ENCODE results near the gene CFAP299. TPM values are rescaled to one million over a fixed set of nuclear protein-coding genes. Genes with fewer than 3 reads are reported as not detected.

CFAP299 gene
- total RNA-seq, 3 donors from 2014 or later = not detected

GRCh38 chr4:80586716-80587115 is 251.2 kb downstream of the CFAP299 start:
- ATAC-seq (no peak), DNase-seq (no peak)
- no peak for TF ChIP-seq CTCF (IDR thresholded peaks at IDR 0.05)
- no peaks in the 10 kb centered on the region for H3K9me3 ChIP-seq
- intact Hi-C loops (cut with DNase I, micrococcal nuclease) = no loop called here
- H3K4me3 ChIP-seq = no peak overlapping the region
- H3K4me1 ChIP-seq (ENCODE audit: low read depth) = no peaks in the 10 kb centered on the region
- no peaks in the 10 kb centered on the region for H3K36me3 ChIP-seq (ENCODE audit: low read depth)

GRCh38 chr4:80587871-80588385 is 252.4 kb downstream of the CFAP299 start:
- TF ChIP-seq CTCF (IDR thresholded peaks at IDR 0.05) = no peak
- H3K4me3 ChIP-seq = no peak overlapping the region
- ATAC-seq (no peak), DNase-seq (no peak)
- intact Hi-C loops (cut with DNase I, micrococcal nuclease) = no loop called here
- no peaks in the 10 kb centered on the region for H3K9me3 ChIP-seq
- no peaks in the 10 kb centered on the region for H3K36me3 ChIP-seq (ENCODE audit: low read depth)
- H3K4me1 ChIP-seq (ENCODE audit: low read depth) = no peaks in the 10 kb centered on the region

GRCh38 chr4:80592950-80593349 is 257.4 kb downstream of the CFAP299 start:
- H3K36me3 ChIP-seq (ENCODE audit: low read depth) = no peaks in the 10 kb centered on the region
- TF ChIP-seq CTCF (IDR thresholded peaks at IDR 0.05) = no peak
- no peak for DNase-seq
- no peaks in the 10 kb centered on the region for H3K4me1 ChIP-seq (ENCODE audit: low read depth)
- intact Hi-C loops (cut with DNase I, micrococcal nuclease) = no loop called here
- ATAC-seq = peak; percentile 40
- no peak overlapping the region for H3K4me3 ChIP-seq
- H3K9me3 ChIP-seq = no peaks in the 10 kb centered on the region

- Histone ChIP-seq H3K4me1 (ENCODE audit: low read depth) (no peaks in the 10 kb centered on the region), H3K36me3 (ENCODE audit: low read depth) (no peaks in the 10 kb centered on the region), H3K9me3 (no peaks in the 10 kb centered on the region), H3K4me3 (no peak overlapping the region)
- no peak for ATAC-seq
- DNase-seq = no peak
- intact Hi-C loops (cut with DNase I, micrococcal nuclease) = no loop called here
- no peak for TF ChIP-seq CTCF (IDR thresholded peaks at IDR 0.05)
Observed at GRCh38 chr4:80594701-80595100, 259.2 kb downstream of the CFAP299 start.

- Histone ChIP-seq H3K9me3 (no peaks in the 10 kb centered on the region), H3K4me3 (no peak overlapping the region), H3K36me3 (ENCODE audit: low read depth) (no peaks in the 10 kb centered on the region), H3K4me1 (ENCODE audit: low read depth) (peaks cover 5% of the 10 kb centered on the region)
- DNase-seq (no peak), ATAC-seq (no peak)
- TF ChIP-seq CTCF (IDR thresholded peaks at IDR 0.05) = no peak
- intact Hi-C loops (cut with DNase I, micrococcal nuclease) = no loop called here
Observed at GRCh38 chr4:80608281-80608980, 272.9 kb downstream of the CFAP299 start.
